Hindlimb muscle (tissue), 1 donor: ENCODE results near the gene NHS. TPM values are rescaled to one million over a fixed set of nuclear protein-coding genes. Genes with fewer than 3 reads are reported as not detected.

Source experiments
- DNase-seq: peaks from one replicate; pipeline ENCODE4 v3.0.0-alpha.2; 2013
- polyA plus RNA-seq: library from polyadenylated mRNA; unstranded; fragments of 120-200 nt; gene quantifications from one replicate; pipeline ENCODE4 v1.2.1, GENCODE V29; 2013; ENCODE audit not compliant: insufficient read length

Gene NHS
- polyA plus RNA-seq, 1 donor, result 1.2 TPM

- no peak for DNase-seq
Measured at GRCh38 chrX:17685026-17685425, 310.0 kb downstream of the NHS start.

DNA sequence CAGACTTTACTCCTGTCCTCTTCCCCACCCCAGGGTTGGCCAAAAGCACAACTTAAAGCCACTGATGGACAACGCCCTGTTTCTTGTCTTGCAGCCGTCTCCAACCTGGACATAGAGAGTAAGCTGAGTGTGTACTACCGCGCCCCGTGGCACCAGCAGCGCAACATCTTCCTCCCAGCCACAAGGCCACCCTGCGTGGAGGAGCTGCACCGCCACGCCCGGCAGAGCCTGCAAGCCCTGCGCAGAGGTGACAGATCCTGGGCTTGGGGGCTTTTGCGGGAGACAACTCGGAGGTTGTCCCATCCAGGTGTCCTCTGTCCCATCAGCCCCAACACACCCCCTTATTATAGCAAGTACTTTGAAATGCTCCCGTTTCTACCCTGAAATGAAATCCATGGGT is 312.6 kb downstream of the NHS start:
- DNase-seq, result no peak

DNA sequence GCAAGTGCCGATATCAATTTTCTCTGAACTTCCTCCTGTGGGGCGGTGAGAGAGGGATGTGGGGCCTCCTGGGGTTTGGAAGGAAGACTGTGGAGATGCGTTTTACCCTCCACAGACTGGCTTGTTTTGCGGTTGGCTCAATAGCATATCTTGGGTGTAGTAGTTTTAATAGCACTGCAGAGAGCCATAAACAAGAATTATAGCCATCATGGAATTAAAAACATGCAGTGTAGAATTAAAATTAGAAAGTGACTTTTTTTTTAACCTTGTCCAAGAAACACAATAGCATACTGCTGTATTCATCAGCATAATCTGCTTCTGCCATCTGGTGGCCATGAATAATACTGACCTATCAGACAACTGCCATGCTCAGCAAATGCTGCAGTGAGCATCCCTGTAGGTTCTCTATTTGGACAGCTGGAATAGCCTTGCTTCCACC is 315.0 kb downstream of the NHS start:
- DNase-seq, result peak; percentile 63

GRCh38 chrX:17692709-17693346 is 317.8 kb downstream of the NHS start:
- no peak for DNase-seq

GRCh38 chrX:17697191-17697590 is 322.2 kb downstream of the NHS start:
- DNase-seq, result no peak

DNA sequence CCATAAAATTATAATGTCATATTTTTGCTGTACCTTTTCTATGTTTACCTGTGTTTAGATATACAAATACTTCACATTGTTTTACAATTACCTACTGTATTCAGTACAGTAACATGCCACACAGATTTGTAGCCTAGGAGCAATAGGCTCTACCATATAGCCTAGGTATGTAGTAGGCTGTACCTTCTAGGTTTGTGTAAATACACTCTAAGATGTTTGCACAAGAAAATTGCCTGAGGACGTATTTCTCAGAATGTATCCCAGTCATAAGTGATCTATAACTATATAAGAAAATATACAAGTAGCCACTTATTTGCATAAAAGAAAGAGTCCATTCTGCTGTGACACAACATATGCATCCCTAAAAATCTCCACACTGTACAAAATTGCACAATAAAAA is 326.0 kb downstream of the NHS start:
- DNase-seq, result no peak

GRCh38 chrX:17703201-17703600 is 328.2 kb downstream of the NHS start:
- no peak for DNase-seq

DNA sequence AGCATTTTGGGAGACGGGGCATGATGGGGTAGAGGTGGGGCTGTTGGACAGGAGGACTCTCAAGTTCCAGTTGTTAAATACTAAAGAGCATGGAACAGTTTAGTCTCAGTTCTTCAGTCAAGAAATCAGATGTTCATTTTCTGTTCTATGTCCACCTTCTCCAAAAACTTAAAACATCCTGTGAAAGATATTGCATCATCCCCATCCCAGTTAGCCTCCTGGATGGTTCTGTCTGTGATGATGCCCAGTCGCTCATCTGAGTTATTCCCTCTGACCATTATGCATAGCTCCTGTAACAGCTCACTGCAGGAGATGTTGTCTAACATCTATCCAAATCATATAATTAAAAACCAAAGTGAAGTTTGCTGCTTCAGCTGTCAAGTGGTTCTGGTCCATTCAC is 330.2 kb downstream of the NHS start:
- DNase-seq, result no peak

GRCh38 chrX:17706676-17707075 is 331.7 kb downstream of the NHS start:
- no peak for DNase-seq

- no peak for DNase-seq
Measured at GRCh38 chrX:17707731-17708130, 332.7 kb downstream of the NHS start.

GRCh38 chrX:17710871-17711301 is 335.9 kb downstream of the NHS start:
- no peak for DNase-seq

DNA sequence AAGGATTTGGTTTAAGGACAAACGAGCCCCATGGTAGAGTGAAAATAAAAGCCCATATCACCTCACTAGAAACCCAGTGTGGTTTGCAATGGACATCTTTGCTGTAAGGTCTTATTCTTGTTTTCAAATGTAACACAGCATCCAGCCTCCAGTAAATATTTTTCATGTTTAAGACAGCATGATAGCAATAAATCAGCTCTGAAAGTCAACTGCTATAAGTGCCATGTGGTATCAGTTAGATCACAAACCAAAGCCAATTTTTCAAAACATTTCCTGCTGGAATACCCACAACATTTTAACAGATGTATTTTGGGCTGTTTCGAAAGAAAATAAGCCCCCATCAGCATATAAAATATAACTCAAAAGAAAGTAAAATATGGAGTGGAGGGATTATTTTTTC is 338.3 kb downstream of the NHS start:
- DNase-seq, result no peak

- no peak for DNase-seq
Measured at GRCh38 chrX:17718649-17719165, 343.7 kb downstream of the NHS start.

DNA sequence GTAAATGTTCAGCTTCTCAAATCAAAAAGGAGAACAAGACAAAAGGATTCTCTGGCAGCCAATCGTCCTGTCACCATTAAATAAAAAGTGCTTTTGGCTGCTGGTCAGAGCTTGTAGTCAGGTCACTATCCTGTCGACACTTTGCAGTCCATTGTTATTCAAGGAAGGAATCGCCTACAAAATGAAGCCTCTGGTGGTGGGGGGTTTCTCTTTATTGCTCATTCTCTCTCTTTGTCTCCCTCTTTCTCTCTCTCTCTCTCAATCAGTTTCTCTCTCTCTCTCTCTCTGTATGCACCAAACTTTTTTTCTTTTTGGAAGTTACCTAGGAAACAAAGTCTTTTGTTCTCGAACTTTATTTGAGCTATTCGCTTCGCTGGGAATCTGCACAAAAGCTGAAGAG is 344.7 kb downstream of the NHS start:
- DNase-seq, result no peak

DNA sequence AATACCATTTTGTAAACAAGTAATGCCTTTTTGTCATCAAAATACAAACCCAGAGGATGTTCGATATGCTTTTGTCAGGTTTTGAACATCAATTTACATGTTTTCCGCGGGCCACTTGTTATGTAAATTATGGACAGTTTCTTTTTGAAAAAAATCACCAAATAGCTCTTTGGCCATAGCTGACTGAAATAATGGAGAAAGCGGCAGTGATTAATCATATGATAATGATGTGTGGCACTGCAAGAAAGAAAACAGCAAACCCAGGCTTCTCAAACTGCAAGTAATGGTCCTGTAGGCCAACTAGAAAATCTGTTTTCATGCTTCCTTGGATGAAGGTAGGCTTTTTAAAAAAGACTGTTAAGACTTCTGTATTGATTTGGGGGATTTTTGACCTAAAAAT is 346.7 kb downstream of the NHS start:
- DNase-seq, result no peak

GRCh38 chrX:17725181-17725580 is 350.2 kb downstream of the NHS start:
- no peak for DNase-seq

DNA sequence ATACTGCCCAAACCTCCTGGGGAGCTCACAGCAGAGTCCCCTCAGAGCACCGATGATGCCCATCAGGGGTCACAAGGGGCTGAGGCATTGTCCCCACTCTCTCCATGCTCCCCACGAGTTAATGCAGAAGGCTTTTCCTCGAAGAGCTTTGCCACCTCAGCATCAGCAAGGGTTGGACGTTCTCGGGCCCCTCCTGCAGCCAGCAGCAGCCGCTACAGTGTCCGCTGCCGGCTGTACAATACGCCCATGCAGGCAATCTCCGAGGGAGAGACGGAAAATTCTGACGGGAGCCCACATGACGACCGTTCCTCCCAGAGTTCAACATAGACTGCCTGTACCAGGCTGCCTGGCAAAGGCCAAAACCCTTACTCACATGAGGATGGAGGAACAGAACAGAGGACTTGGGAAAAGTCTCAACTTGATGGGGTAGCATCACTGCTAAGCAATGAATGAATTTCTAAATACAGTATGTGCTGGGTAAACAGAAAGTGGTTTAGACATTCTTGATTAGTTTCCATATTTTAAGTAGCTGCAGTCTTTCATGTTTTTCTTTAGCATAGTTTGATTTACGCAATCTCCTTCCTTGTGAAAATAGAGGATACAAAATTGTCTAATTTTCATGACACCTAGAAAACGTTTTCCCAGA is 357.3 kb downstream of the NHS start:
- DNase-seq, result no peak

DNA sequence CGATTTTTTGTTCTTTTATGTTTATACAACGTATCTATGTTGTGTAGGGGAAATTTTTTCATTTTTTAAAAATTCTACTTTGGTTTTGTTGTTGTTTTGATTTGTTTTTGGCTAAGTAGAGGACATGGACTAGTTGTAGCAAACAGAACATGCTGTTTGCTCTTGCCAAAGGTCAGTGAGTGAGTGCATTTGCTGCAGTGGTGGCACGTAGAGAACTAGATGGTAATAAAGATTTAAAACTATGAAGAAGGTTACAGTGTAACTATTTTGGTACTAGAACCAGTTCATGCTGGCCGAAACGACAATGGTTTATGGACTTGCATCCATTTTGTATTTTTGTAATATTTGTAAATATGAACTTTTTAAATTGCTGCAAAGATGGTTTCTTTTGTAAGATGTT is 360.4 kb downstream of the NHS start:
- no peak for DNase-seq

GRCh38 chrX:17736478-17736855 is 361.5 kb downstream of the NHS start:
- no peak for DNase-seq

GRCh38 chrX:17736856-17737709 is 362.1 kb downstream of the NHS start, which contains the start of gene SCML1:
Gene SCML1 (plus strand): TSS chrX:17737493. CDS start chrX:17744187, 6,694 bp downstream.
- peak; percentile 93 for DNase-seq

GRCh38 chrX:17737710-17737985 is 362.6 kb downstream of the NHS start:
- DNase-seq, result no peak

DNA sequence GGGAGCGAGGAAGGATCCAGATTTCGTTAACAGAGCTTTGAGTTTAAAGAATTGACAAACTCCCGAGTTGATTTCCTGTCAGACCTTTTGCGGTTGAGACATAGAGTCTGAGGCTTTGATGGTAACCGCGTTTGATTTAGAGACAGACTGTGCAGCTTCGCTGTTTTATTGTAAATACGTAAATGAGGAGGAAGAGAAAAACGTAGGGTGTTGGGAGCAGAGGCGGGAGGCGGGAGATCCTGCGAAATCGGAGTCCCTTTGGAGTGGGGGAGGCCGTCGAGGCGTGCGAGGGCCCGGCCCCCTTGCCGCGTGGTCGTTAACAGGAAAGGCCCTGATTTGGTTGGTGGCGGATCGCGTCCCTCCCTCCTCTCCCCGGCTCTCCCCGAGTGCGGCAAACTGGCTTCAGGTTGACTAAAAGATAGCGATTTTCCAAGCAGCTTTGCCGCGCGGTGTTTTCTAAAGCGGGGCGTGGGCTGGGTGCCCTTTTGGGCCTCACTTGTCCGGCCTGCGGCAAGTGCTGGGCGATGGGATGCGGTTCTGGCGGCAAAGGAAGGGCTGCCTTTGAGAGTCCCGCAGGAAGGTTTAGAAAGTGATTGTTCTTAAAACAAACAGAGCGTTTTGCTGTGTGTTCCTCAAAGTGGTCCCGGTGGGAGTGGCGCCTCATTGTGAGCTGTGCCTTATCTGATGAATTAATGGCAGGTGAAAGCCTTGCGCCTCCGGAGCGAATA is 363.1 kb downstream of the NHS start:
- DNase-seq, result peak; percentile 27
